Choroid plexus epithelial cell (primary cell): Measurements from ENCODE around the gene FALEC.
"Not testable (repeated sequence)": the region's sequence is repeated elsewhere in the genome, so short reads cannot be mapped to it uniquely, and the experiment has no call there.

Experiments
- DNase-seq: peaks from one replicate; pipeline ENCODE4 v3.0.0-alpha.2; 2010; ENCODE audit warnings: low read depth
- H3K4me3 ChIP-seq: 2 replicates; pipeline ENCODE4 v1.5.1; 2011; ENCODE audit warnings: low read depth, mild to moderate bottlenecking, control low read depth, low read length, moderate library complexity
- CTCF ChIP-seq: conservative IDR thresholded peaks from 2 replicates; pipeline ENCODE4 v1.5.1; 2011; ENCODE audit warnings: low read depth, mild to moderate bottlenecking, control low read depth, inconsistent platforms, low read length, moderate library complexity

Gene FALEC

GRCh38 chr1:150562446-150563339 is 47.1 kb downstream of the FALEC start:
- H3K4me3 ChIP-seq = peak overlapping the region; percentile 58
- DNase-seq = peak; percentile 42
- no peak for TF ChIP-seq CTCF

- TF ChIP-seq CTCF = no peak
- no peak overlapping the region for H3K4me3 ChIP-seq
- peak; percentile 51 for DNase-seq
Observed at GRCh38 chr1:150563340-150564038, 47.9 kb downstream of the FALEC start.

- no peak overlapping the region for H3K4me3 ChIP-seq
- no peak for TF ChIP-seq CTCF
- peak; percentile 72 for DNase-seq
Observed at GRCh38 chr1:150564051-150564991, 48.8 kb downstream of the FALEC start.

- not testable (repeated sequence) for H3K4me3 ChIP-seq
- peak; percentile 21 for DNase-seq
Observed at GRCh38 chr1:150565240-150565991, 49.9 kb downstream of the FALEC start.

- peak; percentile 14 for DNase-seq
- no peak overlapping the region for H3K4me3 ChIP-seq
- TF ChIP-seq CTCF = no peak
Observed at GRCh38 chr1:150566589-150567340, 51.2 kb downstream of the FALEC start.

- H3K4me3 ChIP-seq = peak overlapping the region; percentile 33
- no peak for TF ChIP-seq CTCF
- DNase-seq = peak; percentile 79
Observed at GRCh38 chr1:150567341-150567716, 51.8 kb downstream of the FALEC start.
